ENCODE results near the gene PCBD2. TPM values are rescaled to one million over a fixed set of nuclear protein-coding genes. Genes with fewer than 3 reads are reported as not detected.

PCBD2 gene
- total RNA-seq, 1 experiment from 2014 or later = 10.9 TPM

- Histone ChIP-seq H3K79me2 (ENCODE audit: insufficient read depth, low read length) (no peaks in the 10 kb centered on the region), H3K36me3 (ENCODE audit: control insufficient read depth in 1 of 2, insufficient read depth in 2 of 2, low read length in 2 of 2) (no peaks in the 10 kb centered on the region), H3K4me1 (ENCODE audit: control insufficient read depth in 1 of 2, insufficient read depth in 2 of 2, low read length in 2 of 2) (no peaks in the 10 kb centered on the region), H3K4me2 (ENCODE audit: low read length) (no peak overlapping the region), H3K9me2 (ENCODE audit: insufficient read depth) (no peaks in the 10 kb centered on the region), H3K9me3 (ENCODE audit: control insufficient read depth in 1 of 2, insufficient read depth in 1 of 2, low read depth in 1 of 2, low read length in 2 of 2) (no peaks in the 10 kb centered on the region), H3K27me3 (ENCODE audit: insufficient read depth, low read length) (no peaks in the 10 kb centered on the region), H2AFZ (ENCODE audit: low read depth, low read length, poor library complexity, severe bottlenecking) (no peak overlapping the region), H3K4me3 (replicated peaks in 1 of 2; ENCODE audit: low read depth in 1 of 2, low read length in 2 of 2) (no peak overlapping the region), H3K27ac (ENCODE audit: low read depth, low read length) (no peak overlapping the region), H4K20me1 (ENCODE audit: insufficient read depth) (no peaks in the 10 kb centered on the region), H3K9ac (ENCODE audit: low read length) (no peak overlapping the region)
- BruUV-seq (replicated peaks) = no TSS peak
- DNase-seq (ENCODE audit: low read depth, low spot score) = no peak
- ATAC-seq = no peak
- CTCF ChIA-PET = interaction anchor here (1.5 kb wide), 1 partner anchor 95 kb away, joined by 3 read pairs; no protein-coding TSS in a partner anchor
- RAD21 ChIA-PET (ENCODE audit: low non-redundant PET in 1 of 2, low total read pairs in 2 of 2, uncharacterized antibody in 2 of 2, unreplicated experiment in 2 of 2) = no interaction called here
- POLR2A ChIA-PET = no interaction called here
- TF ChIP-seq ZFX (IDR thresholded peaks at IDR 0.05) (no peak), EGR1 (IDR thresholded peaks at IDR 0.05; ENCODE audit: low read depth) (no peak), TCF7L2 (IDR thresholded peaks at IDR 0.05; ENCODE audit: borderline replicate concordance, extremely low read depth, insufficient read depth, insufficient read length) (no peak), FOSL1 (IDR thresholded peaks at IDR 0.05; ENCODE audit: low read depth) (no peak), SIN3A (IDR thresholded peaks at IDR 0.05; ENCODE audit: low read depth) (no peak), SP1 (IDR thresholded peaks at IDR 0.05; ENCODE audit: low read depth) (no peak), CEBPB (IDR thresholded peaks at IDR 0.05; ENCODE audit: low read depth) (no peak), JUND (IDR thresholded peaks at IDR 0.05) (no peak), EZH2 (IDR thresholded peaks at IDR 0.05) (no peak), ZNF274 (IDR thresholded peaks at IDR 0.05; ENCODE audit: low read depth, low read length) (no peak), POLR2AphosphoS5 (IDR thresholded peaks at IDR 0.05; ENCODE audit: low read depth, low read length) (no peak)
- intact Hi-C loops (cut with micrococcal nuclease) = no loop called here
Measured at GRCh38 chr5:135012033-135012588, 107.2 kb downstream of the PCBD2 start.

MicroRNA genes within 50 kb of the gene (microRNA counts, 767-probe panel; counts per million panel counts)
- microRNA hsa-miR-4461 = not detected

Small RNA genes lying within 50 kb of the gene (microRNA-seq; reads per million reads assigned to microRNA genes)
- gene MIR4461 (ENCODE audit: borderline number of aligned reads) = not detected

Other genes with a start within 250 kb of the PCBD2 start
- gene CAMLG, start 166.6 kb upstream of the PCBD2 start, total RNA-seq (2021; ENCODE audit: unreplicated experiment) = 29.3 TPM
- gene DDX46, start 146.4 kb upstream of the PCBD2 start, total RNA-seq (2021; ENCODE audit: unreplicated experiment) = 99.3 TPM
- gene C5orf24, start 59.2 kb upstream of the PCBD2 start, total RNA-seq (2021; ENCODE audit: unreplicated experiment) = 46.9 TPM
- gene TXNDC15, start 30.8 kb upstream of the PCBD2 start, total RNA-seq (2021; ENCODE audit: unreplicated experiment) = 17.8 TPM
- gene CATSPER3, start 62.8 kb downstream of the PCBD2 start, total RNA-seq (2021; ENCODE audit: unreplicated experiment) = 1.7 TPM
- 31.0 TPM for gene PITX1, start 129.1 kb downstream of the PCBD2 start, total RNA-seq (2021; ENCODE audit: unreplicated experiment)

Data from HCT116 (cell line).